H9 (cell line): Measurements from ENCODE around the gene USP5. TPM values are rescaled to one million over a fixed set of nuclear protein-coding genes. Genes with fewer than 3 reads are reported as not detected.
A peak's percentile ranks its signal among the peaks of the same experiment; 100 is the strongest.

Experiments used
- DNase-seq: peaks from one replicate; pipeline ENCODE4 v3.0.0-alpha.2; 2017
- H2AFZ ChIP-seq: one replicate; pipeline ENCODE4 v1.6.1; 2013; ENCODE audit warnings: mild to moderate bottlenecking, low read length, control low read depth, moderate library complexity
- H2AK5ac ChIP-seq: 2 replicates; pipeline ENCODE4 v1.6.1; 2013; ENCODE audit warnings: low read length, control low read depth, mixed read lengths; ENCODE audit not compliant: insufficient read length
- H2BK120ac ChIP-seq: one replicate; pipeline ENCODE4 v1.6.1; 2013; ENCODE audit warnings: low read depth, mild to moderate bottlenecking, low read length, control low read depth, inconsistent platforms; ENCODE audit not compliant: poor library complexity, severe bottlenecking
- H2BK12ac ChIP-seq: 2 replicates; pipeline ENCODE4 v1.6.1; 2013; ENCODE audit warnings: low read length, control low read depth, mixed read lengths, low read depth; ENCODE audit not compliant: insufficient read length
- H2BK15ac ChIP-seq: 2 replicates; pipeline ENCODE4 v1.6.1; 2013; ENCODE audit warnings: low read depth, low read length, control low read depth
- H2BK20ac ChIP-seq: one replicate; pipeline ENCODE4 v1.6.1; 2013; ENCODE audit warnings: low read depth, mild to moderate bottlenecking, low read length, control low read depth, inconsistent platforms; ENCODE audit not compliant: poor library complexity, severe bottlenecking
- H2BK5ac ChIP-seq: 2 replicates; pipeline ENCODE4 v1.6.1; 2013; ENCODE audit warnings: low read length, control low read depth, mixed read lengths; ENCODE audit not compliant: insufficient read length
- H3K14ac ChIP-seq: 2 replicates; pipeline ENCODE4 v1.6.1; 2013; ENCODE audit warnings: low read length, control low read depth; ENCODE audit not compliant: insufficient read depth
- H3K18ac ChIP-seq: 2 replicates; pipeline ENCODE4 v1.6.1; 2013; ENCODE audit warnings: low read depth, mild to moderate bottlenecking, mixed read lengths, low read length, control low read depth; ENCODE audit not compliant: insufficient read length
- H3K23ac ChIP-seq: 2 replicates; pipeline ENCODE4 v1.6.1; 2013; ENCODE audit warnings: low read length, control low read depth, mixed read lengths, low read depth; ENCODE audit not compliant: insufficient read length
- H3K23me2 ChIP-seq: 2 replicates; pipeline ENCODE4 v1.6.1; 2013; ENCODE audit warnings: low read depth, mild to moderate bottlenecking, mixed read lengths, low read length, control low read depth; ENCODE audit not compliant: insufficient read length, poor library complexity, severe bottlenecking
- H3K27ac ChIP-seq: 2 replicates; pipeline ENCODE4 v1.5.1; 2013; ENCODE audit warnings: low read length, control low read depth, mixed read lengths, low read depth; ENCODE audit not compliant: insufficient read length
- H3K27me3 ChIP-seq: 2 replicates; pipeline ENCODE4 v1.6.1; 2013; ENCODE audit warnings: low read length, control low read depth, inconsistent platforms; ENCODE audit not compliant: insufficient read depth
- H3K4ac ChIP-seq: 2 replicates; pipeline ENCODE4 v1.6.1; 2013; ENCODE audit warnings: low read depth, mild to moderate bottlenecking, control low read depth, inconsistent platforms, low read length, moderate library complexity
- H3K4me1 ChIP-seq: 2 replicates; pipeline ENCODE4 v1.6.1; 2013; ENCODE audit warnings: low read length, control low read depth, inconsistent platforms; ENCODE audit not compliant: insufficient read depth
- H3K4me2 ChIP-seq: 2 replicates; pipeline ENCODE4 v1.6.1; 2013; ENCODE audit warnings: low read length, control low read depth, mixed read lengths; ENCODE audit not compliant: insufficient read length, insufficient read depth
- H3K56ac ChIP-seq: 2 replicates; pipeline ENCODE4 v1.6.1; 2013; ENCODE audit warnings: low read depth, mild to moderate bottlenecking, mixed read lengths, low read length, control low read depth; ENCODE audit not compliant: insufficient read length
- H3K79me1 ChIP-seq: 2 replicates; pipeline ENCODE4 v1.6.1; 2013; ENCODE audit warnings: low read depth, mild to moderate bottlenecking, moderate library complexity, low read length, control low read depth, inconsistent platforms; ENCODE audit not compliant: insufficient read depth, poor library complexity, severe bottlenecking
- H3K79me2 ChIP-seq: 2 replicates; pipeline ENCODE4 v1.6.1; 2013; ENCODE audit warnings: low read length, control low read depth, inconsistent platforms; ENCODE audit not compliant: insufficient read depth
- H3K9ac ChIP-seq: 2 replicates; pipeline ENCODE4 v1.6.1; 2013; ENCODE audit warnings: low read length, control low read depth, mixed read lengths; ENCODE audit not compliant: insufficient read length; ENCODE audit errors: extremely low read depth
- H3K9me3 ChIP-seq: one replicate; pipeline ENCODE4 v1.6.1; 2013; ENCODE audit warnings: low read depth, low read length, inconsistent platforms; ENCODE audit not compliant: control insufficient read depth
- H3T11ph ChIP-seq: one replicate; pipeline ENCODE4 v1.6.1; 2013; ENCODE audit warnings: mild to moderate bottlenecking, low read length, control low read depth, inconsistent platforms
- H4K20me1 ChIP-seq: one replicate; pipeline ENCODE4 v1.6.1; 2013; ENCODE audit not compliant: control insufficient read depth, insufficient read length, insufficient read depth
- H4K5ac ChIP-seq: 2 replicates; pipeline ENCODE4 v1.6.1; 2013; ENCODE audit warnings: low read depth, mild to moderate bottlenecking, mixed read lengths, low read length, control low read depth; ENCODE audit not compliant: insufficient read length
- H4K8ac ChIP-seq: replicated peaks from 2 replicates; pipeline ENCODE4 v1.6.1; 2013; ENCODE audit warnings: low read length, control low read depth, mixed read lengths, low read depth; ENCODE audit not compliant: insufficient read length
- H4K91ac ChIP-seq: 2 replicates; pipeline ENCODE4 v1.6.1; 2013; ENCODE audit warnings: low read depth, mild to moderate bottlenecking, moderate library complexity, mixed read lengths, low read length, control low read depth; ENCODE audit not compliant: insufficient read length
- H3K27ac Mint-ChIP-seq, 3 experiments: 2 replicates in 2 of 3; 3 replicates in 1 of 3; pipeline ENCODE4 v1.8.0; 2020 to 2021; ENCODE audit warnings: mixed read lengths in 3 of 3, mild to moderate bottlenecking in 1 of 3, moderate library complexity in 1 of 3
- H3K27me3 Mint-ChIP-seq: 2 replicates; pipeline ENCODE4 v1.8.0; 2021; ENCODE audit warnings: low read depth, mild to moderate bottlenecking, moderate library complexity, mixed read lengths
- H3K36me3 Mint-ChIP-seq, 3 experiments: 2 replicates in 2 of 3; 3 replicates in 1 of 3; pipeline ENCODE4 v1.8.0; 2020 to 2021; ENCODE audit warnings: low read depth in 3 of 3, mixed read lengths in 3 of 3; ENCODE audit not compliant: insufficient read depth in 1 of 3
- H3K4me1 Mint-ChIP-seq, 2 experiments: 2 replicates each; pipeline ENCODE4 v1.8.0; 2020; ENCODE audit warnings: mixed read lengths in 2 of 2
- H3K4me3 Mint-ChIP-seq, 2 experiments: 2 replicates in 1 of 2; 3 replicates in 1 of 2; pipeline ENCODE4 v1.8.0; 2020 to 2021; ENCODE audit warnings: mild to moderate bottlenecking in 2 of 2, mixed read lengths in 2 of 2, moderate library complexity in 1 of 2
- H3K9me3 Mint-ChIP-seq, 2 experiments: 2 replicates in 1 of 2; 3 replicates in 1 of 2; pipeline ENCODE4 v1.8.0; 2020; ENCODE audit warnings: mild to moderate bottlenecking in 2 of 2, mixed read lengths in 2 of 2, moderate library complexity in 1 of 2
- WGBS: extraction: QIAGEN DNeasy Blood & Tissue Kit; methylation state at CpG from one replicate; pipeline ENCODE4 v1.1.7; 2013; ENCODE audit warnings: missing lambda C conversion rate, low lambda C conversion rate, mixed read lengths; ENCODE audit not compliant: insufficient read length; ENCODE audit errors: extremely low coverage; 5-methylcytosine and 5-hydroxymethylcytosine counted together
- total RNA-seq: library from RNA; stranded (reverse); gene quantifications from 2 replicates; pipeline ENCODE4 v1.2.1, GENCODE V29; 2021
- TF ChIP-seq, protein P1 (sequence below): fragments of 200-600 bp; sonication (generic); conservative IDR thresholded peaks from 3 replicates; pipeline ENCODE4 v1.8.0; 2021; ENCODE audit warnings: antibody characterized with exemption, mild to moderate bottlenecking

USP5 gene
- total RNA-seq, 1 experiment from 2014 or later = 143 TPM

DNA sequence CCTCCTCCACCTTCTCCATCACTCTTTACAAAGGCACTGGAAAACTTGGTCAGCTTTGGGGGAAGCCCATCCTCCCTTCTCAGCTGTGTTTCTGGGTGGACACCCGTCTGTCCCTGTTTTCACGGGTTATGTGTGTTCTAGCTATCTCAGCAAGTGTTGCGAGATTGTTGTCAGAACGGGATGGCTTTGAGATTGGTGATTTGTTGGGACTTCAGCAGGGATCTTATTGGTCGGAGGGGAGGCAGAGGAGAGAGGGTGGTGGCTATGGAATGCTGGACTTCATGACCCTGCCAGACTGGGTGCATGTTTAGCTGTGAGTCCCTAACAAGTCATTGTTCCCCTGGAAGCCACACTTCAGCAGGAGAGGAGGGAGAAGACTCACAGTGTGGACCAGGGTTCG is 2.1 kb downstream of the USP5 start:
- Histone ChIP-seq H3K14ac (no peak overlapping the region; the same call in 1 of the 2 replicates), H4K8ac (no peak overlapping the region), H3K9me3 (no peaks in the 10 kb centered on the region), H3K27me3 (no peaks in the 10 kb centered on the region), H3K79me2 (peaks cover 5% of the 10 kb centered on the region; the same call in 1 of the 2 replicates), H3K23me2 (peaks cover 16% of the 10 kb centered on the region), H4K5ac (no peak overlapping the region), H2AFZ (no peak overlapping the region), H3T11ph (no peak overlapping the region), H3K27ac (no peak overlapping the region), H2BK12ac (no peak overlapping the region), H2AK5ac (no peak overlapping the region), H4K20me1 (peaks cover 2% of the 10 kb centered on the region), H4K91ac (no peak overlapping the region), H2BK120ac (no peak overlapping the region), H3K56ac (no peak overlapping the region), H3K23ac (no peak overlapping the region), H3K4me2 (no peak overlapping the region), H2BK20ac (no peak overlapping the region), H2BK5ac (no peak overlapping the region), H2BK15ac (no peak overlapping the region), H3K18ac (no peak overlapping the region), H3K4ac (no peak overlapping the region), H3K79me1 (no peaks in the 10 kb centered on the region), H3K4me1 (no peaks in the 10 kb centered on the region; the same call in 1 of the 2 replicates), H3K9ac (no peak overlapping the region)
- no CpG with 5 or more reads among the region's 6 CpGs for WGBS
- no peak for DNase-seq
- H3K9me3 Mint-ChIP-seq = no peaks in the 10 kb centered on the region; a peak in 1 of 5 replicates
- no peaks in the 10 kb centered on the region for H3K27me3 Mint-ChIP-seq
- H3K4me3 Mint-ChIP-seq = peak overlapping the region in 1 of 2 experiments; percentile 94; a peak in 4 of 5 replicates
- TF ChIP-seq, protein P1, sequence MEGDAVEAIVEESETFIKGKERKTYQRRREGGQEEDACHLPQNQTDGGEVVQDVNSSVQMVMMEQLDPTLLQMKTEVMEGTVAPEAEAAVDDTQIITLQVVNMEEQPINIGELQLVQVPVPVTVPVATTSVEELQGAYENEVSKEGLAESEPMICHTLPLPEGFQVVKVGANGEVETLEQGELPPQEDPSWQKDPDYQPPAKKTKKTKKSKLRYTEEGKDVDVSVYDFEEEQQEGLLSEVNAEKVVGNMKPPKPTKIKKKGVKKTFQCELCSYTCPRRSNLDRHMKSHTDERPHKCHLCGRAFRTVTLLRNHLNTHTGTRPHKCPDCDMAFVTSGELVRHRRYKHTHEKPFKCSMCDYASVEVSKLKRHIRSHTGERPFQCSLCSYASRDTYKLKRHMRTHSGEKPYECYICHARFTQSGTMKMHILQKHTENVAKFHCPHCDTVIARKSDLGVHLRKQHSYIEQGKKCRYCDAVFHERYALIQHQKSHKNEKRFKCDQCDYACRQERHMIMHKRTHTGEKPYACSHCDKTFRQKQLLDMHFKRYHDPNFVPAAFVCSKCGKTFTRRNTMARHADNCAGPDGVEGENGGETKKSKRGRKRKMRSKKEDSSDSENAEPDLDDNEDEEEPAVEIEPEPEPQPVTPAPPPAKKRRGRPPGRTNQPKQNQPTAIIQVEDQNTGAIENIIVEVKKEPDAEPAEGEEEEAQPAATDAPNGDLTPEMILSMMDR = no peak
- H3K27ac Mint-ChIP-seq = peak overlapping the region; percentile 59 to 84 (median 71); a peak in 5 of 7 replicates
- peaks cover 24 to 26% of the 10 kb centered on the region in 2 experiments for H3K4me1 Mint-ChIP-seq
- peaks cover 26 to 60% (median 57%) of the 10 kb centered on the region in 3 experiments; a peak in 6 of 7 replicates for H3K36me3 Mint-ChIP-seq
